Activated CD8-positive, alpha-beta memory T cell treated with anti-CD3 and anti-CD28 coated beads for 4 hours (primary cell): ENCODE measurements around the gene ZGLP1.

Experiments used
- DNase-seq, 2 donors: peaks; one replicate each; pipeline ENCODE4 v3.0.0-alpha.2; 2020; ENCODE audit warnings: low read depth in 2 of 2

ZGLP1 gene

DNA sequence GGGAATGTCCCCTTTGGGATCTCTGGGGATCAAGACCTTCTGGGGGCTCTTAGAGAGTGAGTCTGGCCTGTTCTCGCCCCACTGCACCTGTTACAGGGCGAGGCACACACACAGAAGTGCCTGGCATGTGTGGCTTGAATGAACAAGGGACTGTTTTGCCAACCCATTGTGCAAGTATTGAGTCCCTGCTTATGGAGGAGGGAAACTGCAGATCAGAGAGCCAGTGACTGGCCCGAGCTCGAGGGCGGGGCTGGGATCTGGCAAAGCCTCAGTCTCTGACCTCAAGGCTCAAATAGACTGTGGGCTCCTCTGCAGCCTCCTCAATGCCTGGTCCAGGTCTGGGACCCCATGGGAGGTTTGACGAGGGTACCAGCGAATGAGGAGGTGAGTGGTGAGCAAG lies 18.2 kb upstream of the ZGLP1 start:
- DNase-seq: no peak

DNA sequence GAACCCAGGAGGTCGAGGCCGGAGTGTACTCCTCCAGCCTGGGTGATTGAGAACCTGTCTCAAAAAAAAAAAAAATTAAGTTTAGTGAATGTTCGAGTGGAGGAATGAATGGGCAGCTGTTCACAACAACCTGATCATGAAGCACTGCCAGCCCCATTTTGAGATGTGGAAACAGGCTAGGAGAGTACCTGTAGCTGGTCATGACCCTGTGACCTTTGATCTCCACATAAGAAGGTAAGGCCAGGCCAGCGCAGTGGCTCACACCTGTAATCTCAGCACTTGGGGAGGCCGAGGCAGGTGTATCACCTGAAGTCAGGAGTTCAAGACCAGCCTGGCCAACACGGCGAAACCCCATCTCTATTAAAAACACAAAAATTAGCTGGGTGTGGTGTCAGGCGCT lies 16.1 kb upstream of the ZGLP1 start:
- no peak for DNase-seq

DNA sequence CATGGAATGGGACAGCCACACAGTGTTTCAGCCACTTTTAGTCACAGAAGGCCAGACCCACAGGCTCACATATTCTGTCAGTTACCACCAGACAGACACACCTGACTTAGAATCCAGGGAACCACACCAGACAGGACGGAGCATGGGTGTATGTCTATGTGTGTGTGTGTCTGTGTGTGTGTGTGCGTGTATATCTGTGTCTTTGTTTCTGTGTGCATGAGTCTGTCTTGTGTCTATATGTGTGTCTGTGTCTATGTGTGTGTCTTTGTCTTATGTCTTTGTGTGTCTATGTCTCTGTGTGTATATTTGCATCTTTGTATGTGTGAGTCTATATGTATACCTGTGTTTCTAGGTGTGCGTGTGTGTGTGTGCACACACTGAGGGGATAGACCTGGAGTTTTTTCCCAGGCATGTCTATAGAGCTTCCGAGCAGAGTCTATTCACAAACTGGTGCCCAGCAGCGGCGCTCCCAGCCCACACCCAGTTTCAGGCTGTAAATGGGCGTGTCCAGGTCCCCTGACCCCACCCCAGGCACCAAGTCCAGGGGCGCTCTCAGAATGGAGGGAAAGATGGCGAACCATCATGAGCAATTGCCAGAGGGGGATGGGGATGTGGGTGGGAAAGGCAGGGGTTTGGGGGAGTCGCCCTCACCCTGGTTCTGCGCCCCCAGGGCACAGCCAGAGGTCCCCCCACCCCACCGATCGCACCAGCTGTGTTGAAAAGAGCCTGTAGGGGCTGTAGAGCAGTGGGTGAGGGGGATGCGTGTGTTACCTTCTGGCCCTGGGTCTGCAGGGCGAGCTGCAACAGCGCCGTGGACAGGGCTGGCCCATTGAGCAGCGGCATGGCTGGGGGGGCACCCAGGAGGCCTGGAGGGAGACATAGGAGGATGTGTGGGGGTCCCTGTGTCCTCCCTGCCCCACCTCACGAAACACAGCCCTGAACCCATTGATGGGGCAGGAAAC lies 12.5 kb upstream of the ZGLP1 start:
- DNase-seq: no peak

DNA sequence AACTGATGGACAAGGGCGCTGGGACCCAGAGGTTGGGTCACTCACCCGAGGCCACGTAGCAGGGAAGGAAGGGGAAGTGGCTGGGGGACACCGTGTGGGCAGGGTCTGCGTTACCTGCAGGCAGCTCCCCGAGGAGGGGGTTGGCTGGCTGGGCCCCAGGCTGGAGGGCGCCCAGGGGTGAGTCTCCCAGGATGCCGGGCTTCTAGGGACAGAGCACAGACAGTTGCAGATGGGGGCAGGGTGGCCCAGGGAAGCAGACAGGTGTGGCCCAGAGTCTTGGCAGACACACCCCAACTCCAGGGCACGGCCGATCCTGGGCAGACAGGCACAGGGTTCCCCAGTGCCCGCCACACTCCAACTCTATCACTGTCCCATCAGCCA lies 11.8 kb upstream of the ZGLP1 start:
- no peak for DNase-seq

DNA sequence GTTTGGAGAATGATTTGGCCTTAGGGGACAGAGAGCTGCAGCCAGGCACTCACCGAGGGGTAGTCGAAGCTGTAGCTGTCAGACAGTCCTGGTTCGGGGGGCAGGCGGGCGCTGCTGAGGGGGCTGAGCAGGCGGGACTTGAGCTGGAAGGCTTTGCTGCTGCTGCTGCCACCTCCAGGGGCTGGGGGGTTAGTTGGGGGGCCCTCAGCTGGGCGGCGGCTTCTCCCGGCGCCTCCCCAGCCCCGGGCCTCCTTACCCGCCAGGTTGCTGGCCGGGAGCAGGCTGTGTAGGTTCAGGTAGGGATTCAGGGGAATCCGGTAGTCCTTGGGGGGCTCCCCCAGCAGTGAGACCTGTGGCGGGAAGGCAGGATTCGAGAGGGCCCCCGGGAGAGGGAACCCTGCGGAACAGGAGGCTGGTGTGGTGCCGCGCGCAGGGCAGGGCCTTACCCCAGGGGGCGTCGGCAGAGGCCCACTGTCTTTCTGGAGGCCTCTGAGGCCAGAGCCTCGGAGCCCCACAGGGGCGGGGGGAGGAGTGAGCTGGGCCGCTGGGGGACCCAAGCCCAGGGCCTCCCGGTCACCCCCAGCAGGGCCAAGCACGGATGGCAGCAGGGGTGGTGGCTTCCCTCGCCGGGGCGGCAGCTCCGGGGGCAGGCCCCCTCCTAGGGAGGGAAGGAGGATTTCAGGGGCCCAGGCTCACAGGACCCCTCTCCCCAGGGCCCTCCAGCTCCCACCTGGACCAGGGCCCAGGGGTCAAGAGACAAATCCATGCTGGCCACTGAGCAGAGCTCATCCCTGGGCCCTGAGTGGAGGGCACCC lies 11.2 kb upstream of the ZGLP1 start:
- no peak for DNase-seq

DNA sequence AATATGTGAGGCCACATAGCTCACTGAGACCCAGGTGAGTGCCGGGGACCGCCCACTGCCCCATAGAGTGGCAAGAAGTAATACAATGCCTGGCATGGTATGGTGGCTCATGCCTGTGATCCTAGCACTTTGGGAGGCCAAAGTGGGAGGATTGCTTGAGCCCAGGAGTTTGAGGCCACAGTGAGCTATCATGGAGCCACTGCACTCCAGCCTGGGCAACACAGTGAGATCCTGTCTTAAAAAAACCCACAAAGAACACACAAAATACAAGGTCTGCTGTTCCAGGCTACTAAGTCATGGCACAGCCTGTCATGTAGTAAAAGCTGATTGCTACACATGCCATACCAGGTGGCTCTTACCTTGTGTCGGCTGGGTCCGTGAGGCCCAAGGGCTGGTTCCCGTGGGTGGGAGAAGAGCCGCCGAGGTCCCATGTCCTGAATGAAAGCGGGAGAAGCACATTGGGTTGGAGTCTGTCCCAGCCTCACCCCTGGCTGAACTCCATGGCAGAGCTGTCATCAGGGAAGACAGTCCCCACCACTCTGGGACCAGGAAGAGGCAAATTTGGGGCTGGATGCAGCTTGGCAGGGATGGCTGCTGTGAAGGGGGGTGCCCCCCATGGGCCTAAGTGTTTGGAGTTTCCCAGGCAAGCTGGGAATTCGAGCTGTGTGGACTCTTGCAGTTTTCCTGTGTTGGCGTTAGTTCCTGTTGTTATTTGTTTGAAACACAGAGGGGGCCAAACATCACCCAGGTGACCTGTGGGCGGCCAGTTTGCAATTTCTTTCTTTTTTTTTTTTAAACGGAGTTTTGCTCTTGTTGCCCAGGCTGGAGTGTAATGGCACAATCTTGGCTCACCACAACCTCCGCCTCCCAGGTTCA lies 9.4 kb upstream of the ZGLP1 start:
- no peak for DNase-seq

DNA sequence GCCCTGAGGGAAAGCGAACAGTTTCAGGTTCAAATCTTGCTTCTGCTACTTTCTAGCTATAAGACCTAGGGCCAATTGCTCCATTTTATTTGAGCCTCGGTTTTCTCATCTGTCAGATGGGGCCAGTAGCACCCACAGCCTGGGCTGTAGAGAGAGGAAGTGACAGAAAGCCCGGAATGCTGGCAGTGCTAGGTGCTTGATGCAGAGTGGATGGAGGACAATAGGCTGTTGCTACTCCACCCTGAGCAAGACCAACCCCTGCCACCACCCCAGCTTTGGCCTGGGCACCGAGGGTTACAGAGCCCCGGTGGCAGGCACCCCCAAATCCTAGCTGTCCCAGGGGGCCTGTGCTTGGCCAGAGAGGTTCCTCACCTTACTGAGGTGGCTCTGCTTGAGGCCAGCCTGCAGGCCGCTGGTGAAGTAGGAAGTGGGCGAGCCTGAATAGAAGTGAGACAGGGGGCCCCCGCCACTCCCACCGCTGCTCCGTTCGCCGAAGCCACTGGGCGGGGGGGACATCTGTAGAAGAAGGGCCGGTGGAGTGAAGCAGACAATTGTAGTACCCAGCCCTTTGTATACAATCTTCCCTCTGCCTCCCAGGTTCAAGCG lies 8.3 kb upstream of the ZGLP1 start:
- DNase-seq: no peak

DNA sequence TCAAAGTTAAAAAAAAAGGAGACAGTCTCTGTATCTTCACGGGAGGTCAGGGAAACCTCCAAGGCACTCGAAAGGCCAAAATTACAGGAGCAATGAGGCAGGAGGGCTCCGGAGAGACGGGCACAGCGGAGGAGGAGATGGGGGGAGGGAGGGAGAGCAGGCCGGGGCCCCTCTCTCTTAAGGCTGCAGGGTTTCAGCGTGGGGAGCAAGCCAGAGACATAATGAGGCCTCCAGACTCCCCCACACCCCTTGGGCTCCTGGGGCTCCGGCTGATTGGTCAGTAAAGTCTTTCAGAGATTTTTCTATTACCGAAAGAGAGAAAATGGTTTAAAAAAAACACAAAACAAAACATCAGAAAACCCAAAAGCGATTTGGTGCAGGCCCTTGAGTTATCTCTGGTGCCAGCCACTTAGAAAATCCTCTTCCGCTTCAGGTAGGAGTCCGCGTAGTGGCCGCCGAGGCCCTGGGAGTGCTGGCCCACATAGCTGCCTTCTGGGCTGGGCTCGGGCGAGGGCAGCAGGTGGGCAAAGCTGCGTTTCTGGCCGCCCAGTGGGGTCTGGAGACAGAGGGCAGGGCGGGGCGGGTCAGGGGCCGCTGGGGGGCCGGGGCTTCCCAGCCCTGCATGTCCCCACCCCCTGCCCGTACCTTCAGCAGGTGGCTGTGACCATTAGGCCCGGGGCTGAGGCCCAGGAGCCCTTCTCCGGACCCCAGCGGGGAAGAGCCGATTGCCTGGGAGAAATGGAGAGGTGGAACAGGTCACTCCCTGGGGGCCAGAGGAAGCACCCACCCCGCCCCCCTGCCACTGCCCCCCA lies 7.6 kb upstream of the ZGLP1 start:
- no peak for DNase-seq

DNA sequence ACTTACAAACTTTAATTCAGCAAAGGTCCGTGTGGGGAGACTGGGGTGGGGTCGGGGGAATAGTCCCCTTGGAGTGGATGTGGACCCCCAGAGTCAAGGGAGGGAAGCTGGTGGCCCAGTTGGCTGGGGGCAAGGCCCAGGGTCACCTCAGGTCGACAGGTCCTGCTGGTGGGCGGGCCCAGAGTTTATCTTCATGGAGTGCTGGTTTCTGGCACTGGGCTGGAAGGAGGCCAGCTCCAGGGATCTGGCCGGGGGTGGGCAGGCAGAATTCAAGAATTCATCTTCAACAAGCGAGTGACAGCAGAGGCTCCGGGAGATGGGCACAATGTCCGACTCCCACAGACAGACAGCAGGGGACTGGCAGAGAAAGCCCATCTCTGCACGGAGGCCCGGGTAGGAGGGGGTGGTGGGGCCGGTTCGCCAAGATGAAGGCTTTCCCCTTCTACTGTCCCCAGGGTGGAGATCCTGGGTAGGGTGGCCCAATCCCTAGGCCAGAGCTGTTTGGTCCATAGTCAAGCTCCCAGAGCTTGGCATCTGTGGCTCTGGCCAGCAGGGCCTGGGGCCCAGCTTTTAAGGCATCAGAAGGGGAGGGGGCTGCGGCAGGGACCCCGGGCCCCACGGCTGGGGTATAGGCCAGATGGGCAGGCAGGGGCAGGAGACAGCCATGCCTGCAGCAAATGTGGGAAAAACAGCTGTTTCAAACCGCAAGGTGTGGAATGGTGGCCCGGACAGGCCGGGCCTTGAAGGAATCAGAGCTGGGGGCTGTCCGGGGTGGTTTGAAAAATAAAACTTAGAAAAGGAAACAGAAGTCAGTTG lies 6.8 kb upstream of the ZGLP1 start:
- no peak for DNase-seq

DNA sequence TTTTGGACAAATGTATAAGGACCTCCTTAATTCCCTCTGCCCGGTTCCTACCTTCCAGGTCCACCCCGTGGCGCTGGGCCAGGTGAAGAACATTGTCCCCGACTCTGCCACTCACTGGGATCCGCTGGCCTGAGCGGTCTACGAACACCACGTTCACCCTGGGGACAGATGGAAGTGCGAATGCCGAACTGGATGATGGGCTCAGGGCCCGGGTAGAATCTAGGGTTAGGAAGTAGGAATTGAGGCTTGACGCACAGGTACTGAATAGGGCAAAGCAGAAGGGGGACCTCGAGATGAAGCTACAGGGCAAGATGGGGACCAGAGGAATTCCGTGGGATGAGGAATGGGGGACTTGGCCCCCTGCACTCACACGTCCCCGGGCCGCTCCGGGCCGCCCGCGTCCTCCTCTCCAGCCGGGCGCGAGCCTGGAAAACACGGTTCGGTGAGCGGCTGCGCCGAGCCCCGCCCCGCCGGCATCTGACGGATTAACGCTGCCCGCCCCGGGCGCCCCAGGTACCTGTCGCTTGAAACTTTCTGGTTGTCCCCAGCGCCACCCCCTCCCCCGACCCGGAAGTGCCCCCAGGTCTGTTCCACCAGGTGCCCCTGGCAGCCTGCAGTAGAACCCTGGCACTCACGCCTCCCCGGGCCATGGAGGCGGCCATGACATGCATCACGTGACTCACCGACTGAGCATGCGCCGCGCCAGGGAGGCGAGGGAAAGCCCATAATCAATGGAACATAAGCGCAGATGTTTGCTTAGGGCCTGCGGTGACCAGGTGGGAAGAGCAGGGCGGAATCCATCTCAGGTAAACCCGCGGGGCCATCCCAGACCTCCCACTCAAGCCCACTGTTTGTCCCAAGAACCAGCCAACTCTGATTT lies 6.0 kb upstream of the ZGLP1 start, which contains the start of gene FDX2:
Gene FDX2, minus strand, starts transcription at position 681 of the 880 bp plus-strand sequence. Its CDS starts 19 bp downstream, at position 662.
- DNase-seq: peak; percentile 83 to 87

DNA sequence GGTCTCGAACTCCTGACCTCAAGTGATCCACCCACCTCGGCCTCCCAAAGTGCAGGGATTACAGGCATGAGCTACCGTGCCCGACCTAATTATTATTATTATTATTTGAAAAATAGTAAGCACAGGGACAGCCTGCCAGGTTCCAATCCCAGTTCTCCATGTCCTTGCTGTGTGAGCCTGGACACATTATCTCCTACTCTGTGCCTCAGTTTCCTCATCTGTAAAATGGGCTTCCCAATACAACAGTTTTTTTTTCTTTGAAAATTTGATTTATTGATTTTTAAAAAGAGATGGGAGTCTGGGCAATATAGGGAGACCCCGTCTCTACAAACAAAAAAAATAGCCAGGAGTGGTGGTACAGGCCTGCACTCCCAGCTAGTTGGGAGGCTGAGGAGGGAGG lies 3.3 kb downstream of the ZGLP1 start:
- DNase-seq: no peak

DNA sequence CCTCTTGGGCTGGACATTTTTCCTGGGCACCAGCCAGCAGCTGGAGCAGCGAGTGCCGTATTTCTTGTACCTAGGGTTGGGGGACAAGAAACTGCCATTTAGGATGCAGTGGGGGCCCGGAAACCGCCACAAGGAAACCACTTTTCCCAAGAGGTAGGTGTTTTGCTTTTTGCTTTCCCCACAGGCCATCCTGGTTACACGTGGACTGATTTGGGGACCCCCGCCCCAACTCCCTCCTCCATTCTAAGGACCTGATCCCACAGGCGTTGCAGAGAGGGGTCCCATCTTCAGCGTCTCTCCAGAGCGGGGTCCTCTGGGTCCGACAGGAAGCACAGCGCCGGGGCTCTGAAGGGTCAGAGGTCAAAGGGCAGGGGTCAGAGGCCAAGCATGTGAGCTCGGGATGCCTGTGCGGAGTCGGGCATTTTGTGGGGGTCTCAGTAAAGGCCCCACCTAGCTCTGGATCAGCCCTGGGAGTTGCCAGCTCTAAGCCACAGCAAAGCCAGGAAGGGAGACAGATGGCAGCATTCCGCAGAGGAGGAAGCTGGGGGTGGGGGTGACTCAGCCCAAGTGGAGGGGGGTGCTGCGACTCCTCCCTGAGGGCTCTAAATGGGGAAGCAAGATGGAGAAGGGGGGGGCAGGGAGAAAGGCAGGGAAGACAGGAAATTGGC lies 4.3 kb downstream of the ZGLP1 start:
- no peak for DNase-seq

DNA sequence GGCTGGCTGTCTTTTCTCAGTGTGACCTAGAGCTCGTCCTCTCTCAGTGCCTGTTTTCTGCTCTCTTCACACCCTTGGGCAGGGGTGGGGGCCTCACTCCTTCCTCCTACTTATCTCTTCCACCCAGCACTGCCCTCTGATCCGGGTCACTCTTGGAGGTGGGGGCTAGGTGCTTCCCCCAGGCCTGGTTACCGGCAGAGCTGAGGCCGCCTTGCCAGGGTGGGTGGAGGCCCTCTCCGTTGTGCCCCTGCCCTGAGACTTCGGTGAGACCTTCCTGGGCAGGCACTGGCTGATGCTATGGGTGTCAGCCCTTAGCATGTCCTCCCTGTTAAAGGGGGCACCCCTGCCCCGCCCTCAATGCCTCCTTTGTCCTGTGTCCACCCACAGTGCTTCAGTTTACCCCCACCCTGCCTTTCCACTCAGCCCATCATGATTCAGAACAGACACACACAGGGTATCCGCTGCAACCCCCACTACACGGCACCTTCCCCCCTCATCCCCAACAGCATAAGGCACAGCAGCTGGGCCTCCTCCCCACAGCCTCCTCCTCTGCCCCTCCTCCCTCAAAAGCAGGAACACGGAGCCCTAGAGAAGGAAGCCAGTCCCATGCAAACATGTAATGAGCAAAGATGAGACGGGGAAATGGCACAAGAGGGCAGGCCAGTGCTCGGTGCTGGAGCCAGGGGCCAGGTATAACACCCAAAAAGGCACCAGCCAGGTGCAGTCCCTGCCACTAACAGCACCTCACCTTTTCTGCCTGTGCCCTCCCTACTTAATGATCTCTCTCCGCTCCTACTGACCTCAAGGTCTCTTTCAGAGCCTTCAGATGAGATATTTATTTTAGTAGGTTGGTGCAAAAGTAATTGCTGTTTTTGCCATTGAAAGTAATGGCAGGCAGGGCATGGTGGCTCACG lies 9.8 kb downstream of the ZGLP1 start:
- DNase-seq: no peak

DNA sequence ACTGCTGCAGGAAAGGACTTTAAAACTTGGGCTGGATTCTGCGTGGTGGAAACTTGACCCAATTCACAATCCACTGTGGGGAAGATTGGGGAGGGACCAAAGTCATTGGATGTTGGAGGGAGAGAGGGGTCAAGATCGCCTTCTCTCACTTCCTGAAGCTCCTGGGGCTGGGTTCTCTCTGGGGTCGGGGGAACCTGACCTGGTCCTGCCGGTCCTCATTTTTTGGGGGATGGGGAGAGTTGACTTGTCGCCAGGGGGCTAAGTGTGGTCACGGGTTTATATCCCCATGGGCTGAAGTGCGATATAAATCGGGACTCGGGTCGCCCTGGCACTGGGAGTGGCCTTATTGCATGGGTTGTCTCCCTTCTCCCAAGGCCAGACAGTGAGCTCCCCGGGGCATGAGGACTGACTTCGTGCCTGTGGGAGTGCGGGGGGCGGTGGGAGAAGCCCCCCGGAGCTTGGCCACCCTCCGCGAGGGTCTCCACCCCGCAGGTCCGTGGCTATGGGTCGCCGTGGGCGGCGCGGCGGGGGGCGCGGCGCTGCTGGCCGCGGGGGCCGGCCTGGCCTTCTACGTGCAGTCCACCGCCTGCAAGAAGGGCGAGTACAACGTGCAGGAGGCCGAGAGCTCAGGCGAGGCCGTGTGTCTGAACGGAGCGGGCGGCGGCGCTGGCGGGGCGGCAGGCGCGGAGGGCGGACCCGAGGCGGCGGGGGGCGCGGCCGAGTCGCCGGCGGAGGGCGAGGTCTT lies 13.6 kb downstream of the ZGLP1 start:
- no peak for DNase-seq

DNA sequence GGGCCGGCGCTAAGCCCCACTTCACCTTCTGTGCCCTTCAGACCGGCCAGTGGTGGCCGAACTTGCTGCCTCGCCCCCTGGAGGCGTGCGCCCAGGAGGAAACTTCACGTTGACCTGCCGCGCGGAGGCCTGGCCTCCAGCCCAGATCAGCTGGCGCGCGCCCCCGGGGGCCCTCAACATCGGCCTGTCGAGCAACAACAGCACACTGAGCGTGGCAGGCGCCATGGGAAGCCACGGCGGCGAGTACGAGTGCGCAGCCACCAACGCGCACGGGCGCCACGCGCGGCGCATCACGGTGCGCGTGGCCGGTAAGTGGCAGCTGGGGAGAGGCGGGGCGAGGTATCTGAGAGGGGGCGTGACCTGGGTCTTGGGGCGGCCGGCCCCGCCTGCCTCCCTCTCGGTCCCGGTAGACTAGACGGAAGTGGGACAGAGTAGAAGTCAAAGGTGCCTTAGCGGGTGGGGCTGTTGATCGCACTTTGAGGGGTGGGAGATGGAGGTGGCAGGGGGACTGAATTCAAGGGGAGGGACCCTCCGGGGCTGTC lies 14.2 kb downstream of the ZGLP1 start:
- DNase-seq: peak in 1 of 2 donors; percentile 47

DNA sequence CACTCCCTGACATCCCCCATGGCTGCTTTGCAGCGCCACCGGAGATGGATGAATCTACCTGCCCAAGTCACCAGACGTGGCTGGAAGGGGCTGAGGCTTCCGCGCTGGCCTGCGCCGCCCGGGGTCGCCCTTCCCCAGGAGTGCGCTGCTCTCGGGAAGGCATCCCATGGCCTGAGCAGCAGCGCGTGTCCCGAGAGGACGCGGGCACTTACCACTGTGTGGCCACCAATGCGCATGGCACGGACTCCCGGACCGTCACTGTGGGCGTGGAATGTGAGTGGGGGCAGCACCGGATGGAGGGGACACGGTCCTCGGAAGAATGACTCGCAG lies 15.3 kb downstream of the ZGLP1 start:
- no peak for DNase-seq
